SK-N-MC (cell line): ENCODE measurements around the gene CTNNA3.

Experiments used
- EZH2 ChIP-seq: fragments of 200-600 bp; sonication (generic); IDR thresholded peaks from one replicate; pipeline ENCODE4 v1.6.1; 2017; ENCODE audit warnings: antibody characterized with exemption
- POLR2AphosphoS5 ChIP-seq: IDR thresholded peaks from 2 replicates; pipeline ENCODE4 v1.6.1; 2012; ENCODE audit warnings: mild to moderate bottlenecking, low read depth, low read length, borderline replicate concordance

DNA sequence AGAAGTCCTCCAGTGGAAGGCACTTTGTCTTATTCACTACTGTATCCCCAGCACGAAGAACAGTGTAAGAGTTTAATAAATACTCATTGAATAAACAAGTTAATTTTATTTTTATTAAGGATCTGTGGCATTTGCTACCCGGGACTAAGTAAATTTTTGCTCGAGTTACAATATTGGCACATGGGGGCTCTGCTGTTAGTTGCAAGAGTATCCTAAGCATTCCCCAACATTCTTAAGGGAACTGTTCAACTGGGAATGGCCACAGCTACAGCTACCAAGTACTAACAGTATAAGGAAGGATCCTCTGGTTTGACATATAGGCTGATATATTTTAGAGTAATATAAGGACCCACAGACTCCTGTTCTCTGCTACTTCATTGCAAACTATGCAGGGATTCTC lies 778.9 kb downstream of the CTNNA3 start:
- no peak for TF ChIP-seq POLR2AphosphoS5
- TF ChIP-seq EZH2: no peak
